GM23248 (cell line): ENCODE measurements around the gene TMCC2.

Source experiments
- EZH2 ChIP-seq: fragments of 200-600 bp; sonication (generic); IDR thresholded peaks from 2 replicates; pipeline ENCODE4 v1.6.1; 2018; ENCODE audit warnings: antibody characterized with exemption, mild to moderate bottlenecking; ENCODE audit not compliant: insufficient read depth, poor library complexity, severe bottlenecking
- EZH2phosphoT487 ChIP-seq: fragments of 200-600 bp; sonication (generic); IDR thresholded peaks from 2 replicates; pipeline ENCODE4 v1.6.1; 2018; ENCODE audit warnings: antibody characterized with exemption, moderate library complexity, mild to moderate bottlenecking, low read depth; ENCODE audit not compliant: insufficient read depth

GRCh38 chr1:205240569-205240968 is 12.8 kb downstream of the TMCC2 start:
- no peak for TF ChIP-seq EZH2
- no peak for TF ChIP-seq EZH2phosphoT487
